ENCODE results near the gene C4BPB.

C4BPB gene

DNA sequence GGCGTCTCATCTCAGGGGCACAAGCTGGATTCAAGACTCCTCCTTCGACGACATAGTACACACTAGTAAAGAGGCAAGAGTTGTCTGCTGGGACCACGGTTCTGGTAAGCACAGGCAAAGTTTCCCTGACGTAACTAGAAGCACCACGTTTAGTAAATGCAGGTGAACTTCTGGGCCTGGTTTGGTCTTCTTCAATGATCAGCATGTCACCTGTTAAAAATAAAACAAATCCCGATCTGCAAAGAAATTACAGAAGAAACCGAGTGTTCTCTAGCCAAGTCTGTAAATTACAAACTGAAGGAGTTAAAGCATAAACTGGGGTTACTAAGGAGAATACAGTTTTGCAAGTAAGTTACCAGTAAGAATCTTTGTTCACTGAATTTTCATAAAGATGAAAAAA, 39.1 kb upstream of the C4BPB start:
- H4K8ac ChIP-seq (ENCODE audit: low read depth, low read length) = no peak overlapping the region
- H3K23ac ChIP-seq (ENCODE audit: low read depth, low read length, poor library complexity) = no peak overlapping the region
- no peak overlapping the region for H3K4ac ChIP-seq (ENCODE audit: low read length)
- WGBS, 2 donors (ENCODE audit: extremely low coverage in 2 of 2, insufficient read length in 2 of 2, insufficient replicate concordance in 1 of 2) = no CpG with 5 or more reads among the region's 8 CpGs
- no peak overlapping the region for H3K4me2 ChIP-seq (ENCODE audit: insufficient read depth, low read length, poor library complexity, severe bottlenecking)
- peak overlapping the region in 1 of 2 donors; percentile 92 for H3K4me3 ChIP-seq (ENCODE audit: low read length in 2 of 2)
- no peak overlapping the region for H3K14ac ChIP-seq (ENCODE audit: low read length)
- peaks cover 11 to 46% of the 10 kb centered on the region in 2 donors for H3K36me3 ChIP-seq (replicated peaks in 1 of 2; ENCODE audit: control insufficient read depth in 2 of 2, insufficient read depth in 2 of 2, low read length in 2 of 2)
- H2AFZ ChIP-seq (ENCODE audit: low read length) = no peak overlapping the region
- H3K4me1 ChIP-seq (ENCODE audit: control insufficient read depth in 2 of 2, insufficient read depth in 1 of 2, low read depth in 1 of 2, low read length in 2 of 2) = peaks cover 3 to 6% of the 10 kb centered on the region in 2 donors
- H3K79me1 ChIP-seq (ENCODE audit: low read depth, low read length) = peaks cover 2% of the 10 kb centered on the region
- H2AK5ac ChIP-seq (ENCODE audit: low read depth, low read length) = no peak overlapping the region
- no peak overlapping the region for H4K91ac ChIP-seq (ENCODE audit: low read depth, low read length, poor library complexity)
- H3K27ac ChIP-seq (replicated peaks; ENCODE audit: low read length) = no peak overlapping the region
- no peaks in the 10 kb centered on the region for H3K9me3 ChIP-seq (replicated peaks in 1 of 2; ENCODE audit: control insufficient read depth in 2 of 2, insufficient read depth in 1 of 2, low read depth in 1 of 2, low read length in 2 of 2)
- no peak overlapping the region for H2BK5ac ChIP-seq (ENCODE audit: low read length)
- no peak for DNase-seq (ENCODE audit: low spot score)
- H3K18ac ChIP-seq (ENCODE audit: low read length) = no peak overlapping the region
- peaks cover 0 to 3% (median 0%) of the 10 kb centered on the region in 3 experiments for H3K27me3 ChIP-seq (ENCODE audit: control insufficient read depth in 3 of 3, insufficient read depth in 3 of 3, low read depth in 1 of 3, low read length in 3 of 3)
- no peak overlapping the region for H2BK15ac ChIP-seq (ENCODE audit: low read length)
- H2BK12ac ChIP-seq (ENCODE audit: low read length) = no peak overlapping the region
- H3K9ac ChIP-seq (ENCODE audit: low read depth, low read length, poor library complexity) = no peak overlapping the region
- no peak overlapping the region for H2BK120ac ChIP-seq (ENCODE audit: low read depth, low read length)

DNA sequence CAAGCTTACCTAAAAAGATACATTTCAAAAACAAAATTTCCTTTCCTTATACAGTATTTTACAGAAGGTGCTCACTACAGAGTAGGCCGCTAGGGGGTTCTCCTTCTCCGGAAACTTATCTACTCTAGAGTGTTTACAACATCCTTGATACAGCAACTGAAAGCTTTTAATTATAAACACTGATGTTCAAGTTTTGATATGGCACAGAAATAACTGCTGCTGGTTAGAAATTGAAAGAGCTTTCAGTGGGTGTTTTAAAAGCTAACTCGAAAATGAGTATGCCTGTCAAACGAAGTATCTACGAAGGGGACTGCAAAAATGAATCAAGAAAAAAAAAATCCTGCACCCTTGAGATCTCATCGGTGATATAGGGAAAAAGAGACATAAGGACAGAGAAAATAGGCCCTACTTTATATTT, 38.7 kb upstream of the C4BPB start:
- no peak overlapping the region for H4K91ac ChIP-seq (ENCODE audit: low read depth, low read length, poor library complexity)
- no CpG with 5 or more reads among the region's 6 CpGs for WGBS, 2 donors (ENCODE audit: extremely low coverage in 2 of 2, insufficient read length in 2 of 2, insufficient replicate concordance in 1 of 2)
- H3K79me1 ChIP-seq (ENCODE audit: low read depth, low read length) = peaks cover 2% of the 10 kb centered on the region
- peak; percentile 24 for DNase-seq (ENCODE audit: low spot score)
- no peaks in the 10 kb centered on the region for H3K9me3 ChIP-seq (replicated peaks in 1 of 2; ENCODE audit: control insufficient read depth in 2 of 2, insufficient read depth in 1 of 2, low read depth in 1 of 2, low read length in 2 of 2)
- no peak overlapping the region for H3K9ac ChIP-seq (ENCODE audit: low read depth, low read length, poor library complexity)
- H3K4ac ChIP-seq (ENCODE audit: low read length) = no peak overlapping the region
- no peak overlapping the region for H2BK120ac ChIP-seq (ENCODE audit: low read depth, low read length)
- peak overlapping the region; percentile 92 to 98 for H3K4me3 ChIP-seq (ENCODE audit: low read length in 2 of 2)
- H2BK5ac ChIP-seq (ENCODE audit: low read length) = no peak overlapping the region
- no peak overlapping the region for H4K8ac ChIP-seq (ENCODE audit: low read depth, low read length)
- peak overlapping the region; percentile 79 for H3K4me2 ChIP-seq (ENCODE audit: insufficient read depth, low read length, poor library complexity, severe bottlenecking)
- H3K36me3 ChIP-seq (replicated peaks in 1 of 2; ENCODE audit: control insufficient read depth in 2 of 2, insufficient read depth in 2 of 2, low read length in 2 of 2) = peaks cover 11 to 45% of the 10 kb centered on the region in 2 donors
- H3K27ac ChIP-seq (replicated peaks; ENCODE audit: low read length) = peak overlapping the region; percentile 92
- H2AFZ ChIP-seq (ENCODE audit: low read length) = peak overlapping the region; percentile 99
- peaks cover 3 to 6% of the 10 kb centered on the region in 2 donors for H3K4me1 ChIP-seq (ENCODE audit: control insufficient read depth in 2 of 2, insufficient read depth in 1 of 2, low read depth in 1 of 2, low read length in 2 of 2)
- no peak overlapping the region for H3K23ac ChIP-seq (ENCODE audit: low read depth, low read length, poor library complexity)
- no peak overlapping the region for H2BK12ac ChIP-seq (ENCODE audit: low read length)
- H3K18ac ChIP-seq (ENCODE audit: low read length) = no peak overlapping the region
- H3K14ac ChIP-seq (ENCODE audit: low read length) = no peak overlapping the region
- H2AK5ac ChIP-seq (ENCODE audit: low read depth, low read length) = no peak overlapping the region
- no peak overlapping the region for H2BK15ac ChIP-seq (ENCODE audit: low read length)
- H3K27me3 ChIP-seq (ENCODE audit: control insufficient read depth in 3 of 3, insufficient read depth in 3 of 3, low read depth in 1 of 3, low read length in 3 of 3) = peaks cover 0 to 3% (median 0%) of the 10 kb centered on the region in 3 experiments

DNA sequence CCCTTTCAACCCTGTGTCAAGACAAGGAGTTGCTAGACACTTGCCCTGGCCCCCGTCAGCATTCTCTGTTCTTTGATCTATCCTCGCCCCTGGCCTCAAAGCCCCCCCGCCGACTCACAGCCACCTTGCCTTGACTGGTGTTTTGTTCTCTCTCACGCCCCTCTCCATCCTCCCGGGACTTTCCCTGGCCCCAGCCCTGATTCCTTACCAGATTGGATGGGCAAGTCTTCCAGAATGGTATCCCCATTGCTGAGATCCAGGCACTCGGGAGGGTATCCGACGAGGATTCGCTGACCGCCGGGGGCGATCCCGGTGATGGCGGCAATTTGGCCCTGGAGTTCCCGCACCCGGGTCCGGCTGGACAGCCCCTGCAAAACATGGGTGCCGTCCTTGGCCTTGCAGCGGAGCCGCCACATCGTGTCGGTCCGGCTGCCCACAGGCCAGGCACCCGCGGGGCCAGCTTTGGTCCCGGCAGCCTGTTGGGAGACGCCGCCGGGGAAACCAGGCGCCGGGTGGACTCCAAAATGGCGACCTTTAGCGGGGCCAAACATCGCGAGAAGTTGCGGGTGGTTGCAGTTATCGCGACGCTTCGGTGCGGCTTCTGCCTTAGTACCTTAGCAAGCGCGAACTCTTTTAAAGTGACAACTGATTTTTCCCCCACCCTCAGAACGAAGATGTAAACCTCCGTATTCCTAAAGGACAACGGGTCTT, 38.0 kb upstream of the C4BPB start:
- H4K91ac ChIP-seq (ENCODE audit: low read depth, low read length, poor library complexity) = no peak overlapping the region
- peak overlapping the region; percentile 86 for H3K23ac ChIP-seq (ENCODE audit: low read depth, low read length, poor library complexity)
- peaks cover 0 to 3% (median 0%) of the 10 kb centered on the region in 3 experiments for H3K27me3 ChIP-seq (ENCODE audit: control insufficient read depth in 3 of 3, insufficient read depth in 3 of 3, low read depth in 1 of 3, low read length in 3 of 3)
- no peak overlapping the region for H2BK120ac ChIP-seq (ENCODE audit: low read depth, low read length)
- no peak overlapping the region for H2AK5ac ChIP-seq (ENCODE audit: low read depth, low read length)
- H3K4ac ChIP-seq (ENCODE audit: low read length) = no peak overlapping the region
- H3K14ac ChIP-seq (ENCODE audit: low read length) = peak overlapping the region; percentile 77
- peak overlapping the region; percentile 92 for H3K27ac ChIP-seq (replicated peaks; ENCODE audit: low read length)
- no peaks in the 10 kb centered on the region for H3K9me3 ChIP-seq (replicated peaks in 1 of 2; ENCODE audit: control insufficient read depth in 2 of 2, insufficient read depth in 1 of 2, low read depth in 1 of 2, low read length in 2 of 2)
- H2BK5ac ChIP-seq (ENCODE audit: low read length) = no peak overlapping the region
- no peak overlapping the region for H2BK12ac ChIP-seq (ENCODE audit: low read length)
- H4K8ac ChIP-seq (ENCODE audit: low read depth, low read length) = no peak overlapping the region
- H3K9ac ChIP-seq (ENCODE audit: low read depth, low read length, poor library complexity) = peak overlapping the region; percentile 89
- peaks cover 2% of the 10 kb centered on the region for H3K79me1 ChIP-seq (ENCODE audit: low read depth, low read length)
- peak overlapping the region; percentile 98 for H3K18ac ChIP-seq (ENCODE audit: low read length)
- peak overlapping the region; percentile 99 for H2AFZ ChIP-seq (ENCODE audit: low read length)
- peak overlapping the region; percentile 79 for H3K4me2 ChIP-seq (ENCODE audit: insufficient read depth, low read length, poor library complexity, severe bottlenecking)
- H3K36me3 ChIP-seq (replicated peaks in 1 of 2; ENCODE audit: control insufficient read depth in 2 of 2, insufficient read depth in 2 of 2, low read length in 2 of 2) = peaks cover 11 to 38% of the 10 kb centered on the region in 2 donors
- no CpG with 5 or more reads among the region's 47 CpGs for WGBS, 2 donors (ENCODE audit: extremely low coverage in 2 of 2, insufficient read length in 2 of 2, insufficient replicate concordance in 1 of 2)
- H3K4me1 ChIP-seq (ENCODE audit: control insufficient read depth in 2 of 2, insufficient read depth in 1 of 2, low read depth in 1 of 2, low read length in 2 of 2) = peaks cover 3 to 6% of the 10 kb centered on the region in 2 donors
- peak overlapping the region; percentile 92 to 98 for H3K4me3 ChIP-seq (ENCODE audit: low read length in 2 of 2)
- peak; percentile 91 for DNase-seq (ENCODE audit: low spot score)
- H2BK15ac ChIP-seq (ENCODE audit: low read length) = no peak overlapping the region

DNA sequence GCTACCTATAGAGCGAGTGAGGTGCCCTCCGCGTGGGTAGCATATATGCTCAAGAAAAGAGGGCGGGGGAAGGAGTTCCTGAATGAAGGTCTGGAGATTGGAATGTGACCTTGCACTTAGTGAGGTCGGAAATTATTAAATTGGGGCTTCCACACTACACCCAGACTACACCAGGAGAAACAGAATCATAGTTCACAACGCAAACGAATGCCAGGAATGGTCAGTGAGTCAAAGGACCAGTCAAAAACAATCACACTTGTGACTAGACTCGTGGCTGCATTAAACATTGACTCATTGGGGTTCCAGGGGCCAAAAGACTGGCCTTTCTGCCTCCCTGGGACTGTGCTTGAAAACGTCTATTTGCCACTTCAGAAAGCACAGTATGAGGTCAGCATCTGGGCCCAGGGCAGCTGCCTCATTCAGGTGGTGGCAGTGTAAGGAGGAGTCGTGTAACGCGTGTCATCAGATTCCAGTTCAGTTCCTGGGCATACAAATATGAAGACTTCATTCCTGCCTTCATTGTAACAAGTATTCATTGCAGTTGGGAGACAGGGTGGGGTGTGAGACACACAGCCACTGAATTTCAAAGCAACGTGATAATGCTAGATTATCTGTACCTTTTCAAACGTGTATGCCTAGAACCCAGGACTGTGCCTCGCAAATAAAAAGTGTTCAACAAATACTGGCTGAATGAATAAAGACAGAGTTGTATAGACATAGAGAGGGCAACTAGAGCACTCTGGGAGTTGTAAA, 37.3 kb upstream of the C4BPB start, which contains the start of gene YOD1:
TSS of gene YOD1 (minus strand) at position 18 of the 753 bp plus-strand sequence. CDS start 178 bp downstream, outside the sequence.
- Histone ChIP-seq H4K8ac (ENCODE audit: low read depth, low read length) (no peak within 1 kb of the TSS), H3K14ac (ENCODE audit: low read length) (peak within 1 kb of the TSS; percentile 77), H2BK12ac (ENCODE audit: low read length) (no peak within 1 kb of the TSS), H2AK5ac (ENCODE audit: low read depth, low read length) (no peak within 1 kb of the TSS), H3K36me3 (replicated peaks in 1 of 2; ENCODE audit: control insufficient read depth in 2 of 2, insufficient read depth in 2 of 2, low read length in 2 of 2) (peaks cover 11 to 31% of the 10 kb centered on the region in 2 donors), H3K27ac (replicated peaks; ENCODE audit: low read length) (peak within 1 kb of the TSS; percentile 92), H3K79me1 (ENCODE audit: low read depth, low read length) (peaks cover 2% of the 10 kb centered on the region), H3K4me2 (ENCODE audit: insufficient read depth, low read length, poor library complexity, severe bottlenecking) (peak within 1 kb of the TSS; percentile 79), H2BK120ac (ENCODE audit: low read depth, low read length) (no peak within 1 kb of the TSS), H3K18ac (ENCODE audit: low read length) (peak within 1 kb of the TSS; percentile 98), H2BK15ac (ENCODE audit: low read length) (no peak within 1 kb of the TSS), H3K9me3 (replicated peaks in 1 of 2; ENCODE audit: control insufficient read depth in 2 of 2, insufficient read depth in 1 of 2, low read depth in 1 of 2, low read length in 2 of 2) (no peaks in the 10 kb centered on the region), H3K23ac (ENCODE audit: low read depth, low read length, poor library complexity) (peak within 1 kb of the TSS; percentile 86), H3K27me3 (ENCODE audit: control insufficient read depth in 3 of 3, insufficient read depth in 3 of 3, low read depth in 1 of 3, low read length in 3 of 3) (peaks cover 0 to 3% (median 0%) of the 10 kb centered on the region in 3 experiments), H4K91ac (ENCODE audit: low read depth, low read length, poor library complexity) (no peak within 1 kb of the TSS), H3K4me3 (ENCODE audit: low read length in 2 of 2) (peak within 1 kb of the TSS; percentile 92 to 98), H3K9ac (ENCODE audit: low read depth, low read length, poor library complexity) (peak within 1 kb of the TSS; percentile 89), H2AFZ (ENCODE audit: low read length) (peak within 1 kb of the TSS; percentile 99), H2BK5ac (ENCODE audit: low read length) (no peak within 1 kb of the TSS), H3K4me1 (ENCODE audit: control insufficient read depth in 2 of 2, insufficient read depth in 1 of 2, low read depth in 1 of 2, low read length in 2 of 2) (peaks cover 3 to 6% of the 10 kb centered on the region in 2 donors), H3K4ac (ENCODE audit: low read length) (no peak within 1 kb of the TSS)
- no peak for DNase-seq (ENCODE audit: low spot score)
- no CpG with 5 or more reads among the region's 15 CpGs for WGBS, 2 donors (ENCODE audit: extremely low coverage in 2 of 2, insufficient read length in 2 of 2, insufficient replicate concordance in 1 of 2)
